NCI-H524 (cell line): ENCODE data around the gene SLC49A3.
"Not testable (repeated sequence)": the region's sequence is repeated elsewhere in the genome, so short reads cannot be mapped to it uniquely, and the experiment has no call there.

Source experiments
- DNase-seq, 2 experiments: peaks; one replicate each; lab custom pipeline; 2025; lab: John Stamatoyannopoulos, UW

The SLC49A3 gene

DNA sequence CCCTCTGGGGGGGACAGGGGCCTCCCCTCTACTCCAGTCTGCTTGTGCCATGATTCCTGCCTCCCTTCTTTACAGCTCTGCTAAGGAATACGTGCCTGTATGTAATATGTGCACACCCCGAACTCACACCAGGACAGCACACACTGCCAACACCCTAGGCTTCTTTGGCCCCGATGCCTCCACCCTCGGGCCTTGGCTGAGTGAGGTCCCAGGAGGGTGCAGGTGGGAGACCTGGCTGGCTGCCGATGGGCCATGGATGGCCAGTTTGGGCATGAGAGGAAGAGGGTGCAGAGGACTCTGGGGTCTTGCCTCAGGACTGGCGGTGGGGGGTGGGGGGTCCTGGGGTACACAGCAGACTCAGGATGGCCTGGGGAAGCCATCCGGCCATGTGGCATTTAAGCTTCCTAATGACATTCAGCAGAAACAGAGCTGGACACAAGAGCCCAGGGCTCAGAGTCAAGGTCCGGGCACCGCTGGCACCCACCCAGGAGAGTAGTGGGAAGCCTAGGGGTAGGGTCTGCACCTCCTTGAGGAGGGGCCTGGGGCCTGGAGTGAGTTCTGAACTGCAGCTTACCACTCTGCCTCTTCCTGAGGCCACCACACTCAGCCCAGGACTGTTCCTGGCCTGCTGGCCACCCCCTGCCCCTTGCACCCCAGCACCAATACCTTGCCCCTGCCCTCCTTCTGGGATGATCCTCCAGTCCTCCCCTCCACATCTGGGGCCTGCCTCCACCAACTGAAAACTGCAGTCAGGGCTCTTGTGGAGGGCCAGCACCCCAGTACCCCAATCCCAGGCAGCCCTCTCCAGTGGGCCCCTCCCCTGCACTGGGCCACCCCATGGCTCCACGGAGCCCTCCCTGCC is 14.6 kb upstream of the SLC49A3 start:
- DNase-seq, result no peak

GRCh38 chr4:702618-703048 is 13.7 kb upstream of the SLC49A3 start:
- DNase-seq, result no peak

GRCh38 chr4:700587-701264 is 11.8 kb upstream of the SLC49A3 start:
- DNase-seq, result no peak

- no peak for DNase-seq
These were observed 11.0 kb upstream of the SLC49A3 start for GRCh38 chr4:699816-700580.

DNA sequence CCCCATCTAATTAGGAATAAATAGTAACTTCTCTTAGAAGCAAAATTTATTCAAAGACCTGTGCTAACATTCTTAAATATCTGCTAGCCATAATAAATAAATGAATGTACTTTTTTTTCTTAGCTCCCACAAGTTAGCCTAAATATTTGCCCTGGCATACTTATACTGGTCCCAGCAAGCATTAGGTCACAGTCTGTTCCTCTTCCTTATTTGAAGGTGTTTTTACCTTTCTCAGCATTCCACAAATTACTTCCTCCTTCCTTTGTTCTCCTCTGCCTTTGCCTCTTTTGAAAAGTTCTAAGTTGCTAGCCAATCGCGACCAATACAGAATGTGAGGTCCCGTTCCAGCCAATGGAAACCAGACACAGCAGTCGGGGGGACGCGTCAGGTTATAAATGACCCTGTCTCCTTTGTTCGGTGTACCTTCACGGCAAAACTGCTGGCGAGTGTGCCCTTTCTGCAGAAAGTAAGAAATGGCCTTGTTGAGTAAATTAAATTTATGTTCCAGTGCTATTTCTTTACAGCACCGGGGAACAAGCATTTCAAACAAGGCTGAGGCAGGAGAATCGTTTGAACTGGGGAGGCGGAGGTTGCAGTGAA is 5.5 kb upstream of the SLC49A3 start:
- DNase-seq, result not testable (repeated sequence)

DNA sequence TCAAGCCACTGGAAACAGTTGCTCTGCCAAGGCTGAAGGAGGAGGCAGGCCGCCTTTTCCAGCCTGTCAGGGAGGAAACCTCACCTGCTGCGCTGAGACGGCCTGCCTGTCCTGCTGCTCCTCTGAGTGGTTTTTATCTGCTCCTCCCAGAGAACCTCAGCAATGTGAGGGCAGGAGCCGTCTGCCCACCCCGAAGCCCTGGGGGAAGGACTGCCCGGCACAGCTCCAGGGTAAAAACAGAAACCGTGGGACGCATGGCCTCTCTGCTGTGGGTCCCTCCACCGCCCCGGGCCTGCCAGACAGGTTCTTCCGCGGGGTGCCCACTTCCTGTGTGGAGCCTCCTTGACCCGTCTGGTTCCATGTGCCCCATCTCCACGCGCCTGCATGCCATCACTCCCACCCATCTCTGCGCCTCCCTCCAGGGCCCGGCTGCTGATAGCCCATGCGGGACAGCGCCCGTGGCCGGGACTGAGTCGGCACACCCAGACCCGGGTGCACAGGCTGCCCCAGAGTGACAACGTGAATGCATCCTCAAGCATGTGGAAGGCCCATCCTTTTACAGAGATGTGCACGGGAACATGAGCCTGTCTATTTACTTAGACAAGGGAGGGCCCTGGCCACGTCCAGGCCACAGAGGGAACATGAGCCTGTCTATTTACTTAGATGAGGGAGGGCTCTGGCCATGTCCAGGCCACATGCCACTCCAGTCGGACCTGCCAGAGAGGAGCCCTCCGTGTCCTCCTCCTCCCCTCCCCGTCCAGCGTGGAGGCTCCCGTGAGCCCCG is 4.0 kb upstream of the SLC49A3 start:
- no peak for DNase-seq

- DNase-seq, result no peak
These were observed 772 bp upstream of the SLC49A3 start for GRCh38 chr4:689723-690122.

DNA sequence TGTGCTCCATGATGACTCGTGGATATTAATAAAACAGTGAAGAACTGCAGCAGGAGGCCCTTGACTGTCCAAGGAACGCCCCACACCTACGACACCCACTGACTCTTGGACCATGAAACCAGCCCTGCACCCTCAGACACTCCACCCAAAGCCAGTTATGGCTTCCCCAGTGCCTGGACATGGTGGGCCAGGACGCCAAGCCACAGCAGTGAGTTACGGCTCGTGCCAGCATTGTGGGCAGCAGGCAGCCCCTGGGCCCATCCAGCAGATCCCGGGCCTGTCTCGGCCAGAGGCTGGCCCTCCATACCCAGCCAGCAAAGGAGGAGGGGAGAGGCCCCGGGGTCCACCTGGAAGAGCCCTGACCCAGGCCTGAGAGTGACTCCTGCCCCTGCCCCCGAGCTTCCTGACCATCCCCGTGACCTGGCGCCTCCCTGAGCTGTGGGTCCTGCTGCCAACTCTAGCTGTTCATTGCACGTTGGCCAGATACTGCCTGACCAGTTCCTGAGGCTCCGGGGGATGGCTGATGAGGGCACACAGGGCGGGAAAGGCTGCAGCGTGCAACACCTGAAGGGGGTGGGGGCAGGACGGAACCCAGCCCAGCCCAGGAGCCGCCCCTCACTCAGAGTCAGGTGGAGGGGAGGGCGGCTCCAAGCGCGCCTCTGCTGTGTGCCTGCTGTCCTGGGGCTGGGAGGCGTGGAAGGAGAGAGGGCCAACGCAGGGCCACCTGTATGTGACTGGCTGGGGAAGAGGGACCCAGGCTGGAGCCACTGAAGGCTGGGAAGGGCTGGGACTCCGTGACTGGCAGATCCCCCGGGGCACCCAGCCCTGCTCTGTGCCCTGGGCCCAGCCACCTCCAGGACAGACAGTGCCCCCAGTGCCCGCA is 739 bp downstream of the SLC49A3 start:
- DNase-seq, result no peak

GRCh38 chr4:687048-687970 is 1.6 kb downstream of the SLC49A3 start:
- DNase-seq, result no peak

DNA sequence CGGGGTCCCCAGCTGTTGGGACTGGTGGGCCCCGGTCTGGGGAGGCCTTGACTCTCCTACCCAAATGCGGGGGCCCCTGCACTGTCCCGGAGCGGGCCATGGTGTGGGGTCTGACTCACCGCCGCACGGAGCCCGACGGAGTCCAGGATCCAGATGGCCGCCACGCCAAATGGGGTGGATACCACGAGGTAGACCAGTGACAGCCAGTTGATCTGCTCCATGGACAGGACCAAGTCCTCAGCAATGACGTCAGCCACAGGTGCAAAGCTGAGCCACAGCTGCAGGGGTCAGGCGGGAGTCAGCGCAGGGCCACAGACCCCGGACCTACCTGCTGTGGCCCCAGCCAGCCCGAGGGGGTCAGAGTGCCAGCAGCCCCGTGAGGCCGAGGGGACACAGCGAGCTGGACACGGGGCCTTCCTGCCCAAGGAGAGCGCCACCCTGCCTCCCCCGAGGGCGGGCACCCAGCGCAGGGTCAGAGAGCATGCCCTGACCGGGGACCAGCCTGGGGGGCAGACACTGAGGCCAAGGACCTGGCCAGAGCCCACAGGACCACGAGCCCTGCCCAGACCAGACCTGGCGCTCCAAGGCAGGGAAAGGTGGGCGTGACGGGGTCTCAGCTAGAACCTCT is 2.4 kb downstream of the SLC49A3 start:
- DNase-seq, result no peak

DNA sequence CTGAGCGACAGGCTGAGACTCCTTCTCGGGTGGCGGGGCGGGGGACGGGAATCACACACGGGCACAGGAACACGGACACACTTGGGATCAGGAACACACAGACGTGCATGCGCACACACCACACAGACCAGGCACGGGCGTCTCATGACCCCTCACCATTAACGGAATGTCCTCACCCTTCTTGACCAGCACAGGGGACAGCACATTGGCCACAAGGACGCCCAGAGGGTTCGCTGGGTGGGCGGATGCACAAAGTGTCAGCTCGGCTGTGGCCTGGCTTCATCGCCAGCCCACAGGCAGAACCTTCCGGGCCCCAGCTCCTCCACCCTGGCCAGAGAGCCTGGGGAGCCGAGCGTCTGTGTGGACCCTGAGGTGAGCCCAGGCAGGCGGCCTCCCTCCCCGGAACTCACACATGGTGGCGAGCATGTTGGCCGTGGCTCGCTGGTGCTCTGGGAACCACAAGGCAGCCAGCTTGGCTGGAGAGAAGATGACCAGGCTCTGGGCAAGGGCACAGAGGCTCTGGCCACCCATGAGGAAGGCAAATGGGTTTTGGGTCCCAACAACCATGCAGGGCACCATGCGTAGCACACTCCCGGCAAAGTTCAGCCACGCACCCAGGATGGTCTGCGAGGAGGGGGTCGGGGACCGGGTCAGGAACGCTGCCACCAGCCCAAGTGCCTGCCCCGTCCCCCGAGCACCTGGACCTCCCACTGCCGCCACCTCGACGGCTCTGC is 3.1 kb downstream of the SLC49A3 start:
- DNase-seq, result no peak

GRCh38 chr4:684623-685327 is 4.2 kb downstream of the SLC49A3 start:
- peak; percentile 65 to 77 for DNase-seq

DNA sequence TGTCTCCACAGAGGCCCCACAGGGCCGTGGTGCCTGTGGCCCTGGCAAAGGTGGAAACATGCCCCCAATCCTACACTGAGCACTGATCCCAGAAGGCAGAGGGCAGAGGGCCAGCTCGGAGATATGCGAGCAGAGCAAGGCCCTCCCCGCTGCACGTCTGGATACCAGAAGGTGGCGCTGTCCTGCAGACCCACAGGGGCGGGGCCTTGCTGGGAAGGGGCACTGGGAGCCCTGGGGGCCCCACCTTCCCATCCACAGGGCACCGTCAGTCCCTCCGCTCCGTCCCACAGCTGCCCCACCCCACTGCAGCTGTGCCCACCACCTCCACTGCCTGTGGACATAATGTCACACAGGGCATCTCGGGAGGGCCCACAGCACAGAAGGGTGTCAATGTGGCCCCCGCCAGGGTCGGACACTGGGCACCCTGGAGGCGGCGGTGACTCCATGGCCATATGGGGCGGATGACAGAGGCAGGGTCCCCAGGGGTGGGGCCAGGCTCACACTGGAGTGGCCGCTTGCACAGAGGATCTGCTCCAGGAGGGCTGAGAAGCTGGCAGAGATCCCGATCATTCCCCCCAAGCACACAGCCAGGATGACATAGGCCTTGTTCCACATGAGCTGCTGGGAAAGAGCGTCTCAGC is 4.8 kb downstream of the SLC49A3 start:
- DNase-seq, result peak; percentile 68 to 81

GRCh38 chr4:683247-683897 is 5.6 kb downstream of the SLC49A3 start:
- no peak for DNase-seq

- no peak for DNase-seq
These were observed 6.3 kb downstream of the SLC49A3 start for GRCh38 chr4:682490-683172.
